GM12878 (cell line): ENCODE data around the gene PRKAG2. TPM values are rescaled to one million over a fixed set of nuclear protein-coding genes. Genes with fewer than 3 reads are reported as not detected.

Experiments used
- ATAC-seq: fragments of 200-7000 bp; cut with Tn5 transposase; 3 replicates; pipeline ENCODE4 v1.9.1; 2020; ENCODE audit warnings: mild to moderate bottlenecking, moderate library complexity
- BruUV-seq: library from RNA; stranded (reverse); fragments of 400-500 nt; replicated peaks from 2 replicates; lab custom pipeline; 2021; lab: Mats Ljungman, UMichigan
- CTCF ChIA-PET: fragments of 300-600 bp; sonication (Branson Sonifier 250); formaldehyde crosslinking; extraction: SDS; loops from one replicate; lab custom pipeline; 2021; ENCODE audit warnings: inconsistent platforms; lab: Yijun Ruan, JAX
- POLR2A ChIA-PET: fragments of 350-600 bp; formaldehyde crosslinking; extraction: SDS; loops from one replicate; lab custom pipeline; 2021; ENCODE audit warnings: inconsistent platforms; lab: Charles Lee
- RAD21 ChIA-PET: fragments of 300-600 bp; sonication (Branson Sonifier 250); formaldehyde crosslinking; loops from one replicate; lab custom pipeline; 2023; ENCODE audit warnings: antibody characterized with exemption; ENCODE audit not compliant: unreplicated experiment; lab: Charles Lee
- SMC1A ChIA-PET: fragments of 300-600 bp; sonication (Branson Sonifier 250); formaldehyde crosslinking; loops from one replicate; lab custom pipeline; 2023; ENCODE audit not compliant: unreplicated experiment, uncharacterized antibody; lab: Charles Lee
- DNase-seq: peaks from one replicate; pipeline ENCODE4 v3.0.0-alpha.2; 2011; ENCODE audit warnings: low read depth, low spot score
- FAIRE-seq: peaks from 3 replicates; lab custom pipeline; 2011; peaks lifted over from hg19 to GRCh38; lab: Jason Lieb, UNC
- H2AFZ ChIP-seq: 2 replicates; pipeline ENCODE4 v1.6.0; 2011; ENCODE audit warnings: low read depth, low read length, control low read depth; ENCODE audit not compliant: control insufficient read depth
- H3K27ac ChIP-seq: 2 replicates; pipeline ENCODE4 v1.5.1; 2011; ENCODE audit warnings: control low read depth; ENCODE audit not compliant: control insufficient read depth, insufficient read depth
- H3K27me3 ChIP-seq, 2 experiments: replicated peaks in 1 of 2; 2 replicates each; pipeline versions ENCODE4 v1.6.0 to v1.6.1; 2011; ENCODE audit warnings: low read length in 1 of 2; ENCODE audit not compliant: control insufficient read depth in 2 of 2, insufficient read depth in 2 of 2
- H3K36me3 ChIP-seq, 2 experiments: 2 replicates each; pipeline ENCODE4 v1.5.1; 2011; ENCODE audit warnings: low read length in 1 of 2; ENCODE audit not compliant: control insufficient read depth in 2 of 2, insufficient read depth in 2 of 2
- H3K4me1 ChIP-seq: 2 replicates; pipeline ENCODE4 v1.6.1; 2011; ENCODE audit warnings: mild to moderate bottlenecking, low read length, moderate library complexity, mixed read lengths; ENCODE audit not compliant: control insufficient read depth, insufficient read depth
- H3K4me2 ChIP-seq: 2 replicates; pipeline ENCODE4 v1.6.0; 2011; ENCODE audit warnings: control low read depth; ENCODE audit not compliant: control insufficient read depth, insufficient read depth
- H3K4me3 ChIP-seq: fragments of 200-600 bp; sonication (generic); 2 replicates; pipeline ENCODE4 v1.5.1; 2016
- H3K79me2 ChIP-seq: 2 replicates; pipeline ENCODE4 v1.6.0; 2011; ENCODE audit warnings: low read length; ENCODE audit not compliant: control insufficient read depth, insufficient read depth
- H3K9ac ChIP-seq: 2 replicates; pipeline ENCODE4 v1.8.0; 2011; ENCODE audit warnings: low read length, control low read depth, mixed read lengths; ENCODE audit not compliant: control insufficient read depth, insufficient read depth
- H3K9me3 ChIP-seq: replicated peaks from 3 replicates; pipeline ENCODE4 v1.5.1; 2011; ENCODE audit warnings: mild to moderate bottlenecking, low read length; ENCODE audit not compliant: control insufficient read depth, insufficient read depth
- H4K20me1 ChIP-seq: 2 replicates; pipeline ENCODE4 v1.6.0; 2011; ENCODE audit not compliant: control insufficient read depth, insufficient read depth
- EGR1 ChIP-seq, 2 experiments: IDR thresholded peaks; 1 replicate in 1 of 2; 2 replicates in 1 of 2; pipeline ENCODE4 v1.6.1; 2011 to 2012; ENCODE audit warnings: low read depth in 2 of 2, low read length in 2 of 2, borderline replicate concordance in 1 of 2, mild to moderate bottlenecking in 1 of 2, moderate library complexity in 1 of 2
- ELK1 ChIP-seq: IDR thresholded peaks from 2 replicates; pipeline ENCODE4 v1.6.1; 2012; ENCODE audit warnings: low read depth, low read length, improper control_type of control experiment
- PBX3 ChIP-seq: IDR thresholded peaks from 2 replicates; pipeline ENCODE4 v1.6.1; 2011; ENCODE audit warnings: mild to moderate bottlenecking, low read depth, low read length, moderate library complexity; ENCODE audit not compliant: insufficient replicate concordance
- TAF1 ChIP-seq: IDR thresholded peaks from 2 replicates; pipeline ENCODE4 v1.6.1; 2011; ENCODE audit warnings: mild to moderate bottlenecking, low read depth, low read length, borderline replicate concordance
- TCF7 ChIP-seq: IDR thresholded peaks from 2 replicates; pipeline ENCODE4 v1.6.1; 2014; ENCODE audit warnings: antibody characterized with exemption, borderline replicate concordance
- USF1 ChIP-seq: IDR thresholded peaks from 2 replicates; pipeline ENCODE4 v1.6.1; 2011; ENCODE audit warnings: borderline replicate concordance, low read depth, mild to moderate bottlenecking, moderate library complexity, mixed read lengths, low read length; ENCODE audit not compliant: insufficient read depth; ENCODE audit errors: extremely low read length
- WGBS: methylation state at CpG from one replicate; pipeline ENCODE4 v1.1.6; 2016; ENCODE audit warnings: low lambda C conversion rate; ENCODE audit not compliant: insufficient replicate concordance, insufficient coverage; ENCODE audit errors: missing lambda C conversion rate; 5-methylcytosine and 5-hydroxymethylcytosine counted together
- in situ Hi-C: fragments of 300-500 bp; cut with MboI; formaldehyde crosslinking; loops from 9 replicates; pipeline ENCODE4 v1.14.3; 2018; ENCODE audit warnings: mixed read lengths
- intact Hi-C: fragments of 100-400 bp; cut with micrococcal nuclease; formaldehyde crosslinking; loops from one replicate; pipeline ENCODE4 v1.14.2; 2022; ENCODE audit not compliant: unreplicated experiment
- polyA plus RNA-seq, 11 experiments: library from polyadenylated mRNA; depleted of rRNA in 4 of 11; unstranded in 6 of 11; stranded (reverse) in 5 of 11; fragments of >200 nt; fragmentation: Nextera tagmentation in 4 of 11; fragmentation: Illumina TruSeq in 1 of 11; extraction: Ambion mirVana in 4 of 11; extraction: Trizol in 1 of 11; gene quantifications; 1 replicate in 1 of 11; 2 replicates in 10 of 11; pipeline versions ENCODE4 v1.2.1 to v1.2.3, GENCODE V29; 2011 to 2016; ENCODE audit warnings: inconsistent platforms in 2 of 11, missing spikeins in 2 of 11, low read depth in 1 of 11
- total RNA-seq, 4 experiments: library from RNA; depleted of rRNA in 3 of 4; stranded (reverse); fragments of >200 nt in 3 of 4; fragmentation: Illumina TruSeq in 1 of 4; extraction: Trizol in 1 of 4; gene quantifications; 2 replicates each; pipeline versions ENCODE4 v1.2.1 to v1.2.3, GENCODE V29; 2013 to 2021

PRKAG2 gene
- total and polyA plus RNA-seq, 10 of the 15 experiments (the other 5 are each of a cell fraction or from before 2014, with no cell fraction given): 3.4 to 8.9 (median 6.8) TPM

- Histone ChIP-seq H3K4me3 (no peak overlapping the region), H3K9me3 (no peaks in the 10 kb centered on the region), H3K4me1 (no peaks in the 10 kb centered on the region), H4K20me1 (no peaks in the 10 kb centered on the region), H3K27ac (no peak overlapping the region), H3K9ac (no peak overlapping the region), H2AFZ (no peak overlapping the region), H3K27me3 (no peaks in the 10 kb centered on the region; a peak in 1 of 4 replicates), H3K36me3 (no peaks in the 10 kb centered on the region), H3K79me2 (no peaks in the 10 kb centered on the region)
- ChIA-PET RAD21 (no interaction called here), CTCF (interaction anchor here (0.6 kb wide), 1 partner anchor 519 kb away, joined by 4 read pairs; the partner anchor contains the start of gene ABCF2), SMC1A (no interaction called here), POLR2A (no interaction called here)
- in situ Hi-C loops (no loop called here), intact Hi-C loops (no loop called here)
- ATAC-seq: no peak
- BruUV-seq: no TSS peak
- no peak for DNase-seq
- TF ChIP-seq TAF1 (no peak), PBX3 (no peak), EGR1 (IDR thresholded peaks at IDR 0.05; ENCODE audit: borderline replicate concordance in 1 of 2, low read depth in 2 of 2, low read length in 2 of 2) (no peak), ELK1 (no peak), TCF7 (no peak), USF1 (no peak)
- TF ChIP-seq, all 136 proteins: peak for 0
- no peak overlapping the region for H3K4me2 ChIP-seq
- FAIRE-seq: no peak
- WGBS: 80% methylated on average over 11 of the region's 11 CpGs
Observed at GRCh38 chr7:151745706-151746105, 131.2 kb downstream of the PRKAG2 start.
